ENCODE measurements around the gene LRRK1.

LRRK1 gene

DNA sequence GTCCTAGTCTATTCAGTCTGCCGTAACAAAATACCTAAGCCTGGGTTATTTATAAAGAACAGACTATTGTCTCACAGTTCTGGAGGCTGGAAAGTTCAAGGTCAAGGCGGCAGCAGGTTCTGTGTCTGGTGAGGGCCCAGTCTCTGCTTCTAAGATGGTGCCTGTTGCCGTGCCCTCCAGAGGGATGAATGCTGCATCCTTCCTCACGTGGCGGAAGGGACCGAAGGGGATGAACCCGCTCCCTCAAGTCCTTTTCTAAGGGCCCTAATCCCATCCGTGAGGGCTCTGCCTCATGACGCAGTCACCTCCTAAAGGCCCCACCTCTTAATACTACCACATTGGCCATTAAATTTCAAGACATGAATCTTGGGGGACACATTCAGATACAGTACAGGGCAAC, 199.0 kb downstream of the LRRK1 start:
- DNase-seq = no peak

DNA sequence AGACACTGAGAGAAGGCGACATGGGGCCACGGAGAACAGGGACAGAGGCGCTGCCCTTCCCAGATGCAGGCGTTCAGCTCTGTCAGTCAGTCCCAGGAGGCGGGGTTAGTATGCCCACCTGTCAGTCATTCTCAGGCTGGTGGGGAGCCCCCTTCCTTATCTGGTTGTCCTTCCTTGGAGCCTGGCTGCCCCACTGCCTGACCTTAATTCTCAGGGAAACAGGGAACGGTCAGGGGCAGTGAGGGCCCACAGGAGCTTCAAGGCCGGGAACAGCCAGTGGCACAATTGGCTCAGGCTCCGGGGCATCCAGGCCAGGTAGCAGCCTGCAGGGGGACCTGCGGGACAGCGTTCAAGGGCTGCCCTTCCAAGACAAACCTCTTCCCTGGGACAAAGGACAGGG, 199.5 kb downstream of the LRRK1 start:
- no peak for DNase-seq

DNA sequence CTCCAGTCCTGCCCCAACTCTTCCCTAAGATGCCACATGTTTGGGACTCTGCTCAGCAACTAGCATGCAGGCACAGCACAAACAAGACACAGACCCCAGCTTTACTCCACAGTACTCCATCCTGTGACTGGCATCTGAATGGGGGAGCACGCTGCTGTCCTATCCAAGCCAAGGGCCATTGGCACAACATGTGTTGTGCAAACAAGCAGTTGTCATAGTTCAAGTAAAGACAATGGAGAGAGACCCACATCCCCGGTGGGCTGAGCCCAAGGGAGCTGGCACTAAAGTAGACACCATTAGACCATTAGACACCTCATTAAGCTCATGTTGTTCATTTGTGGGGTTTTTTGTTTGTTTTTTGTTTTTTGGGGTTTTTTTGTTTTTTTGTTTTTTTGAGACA, 200.0 kb downstream of the LRRK1 start:
- no peak for DNase-seq

All from stimulated activated CD4-positive, alpha-beta T cell treated with anti-CD3 and anti-CD28 coated beads, Interleukin-4, amount 100 ng/mL, for 4 hours (primary cell).